Activated naive CD8-positive, alpha-beta T cell treated with anti-CD3 and anti-CD28 coated beads, Interleukin-2, amount 50 U/mL, for 24 hours (primary cell): ENCODE measurements around the gene LYZL6.

Source experiments
- ATAC-seq: fragments of 150-1000 bp; cut with Tn5 transposase; one replicate; pipeline ENCODE4 v1.10.0; 2021
- DNase-seq: peaks from one replicate; pipeline ENCODE4 v3.0.0; 2021
- H3K27ac Mint-ChIP-seq: one replicate; pipeline ENCODE4 v1.8.0; 2021; ENCODE audit warnings: mild to moderate bottlenecking, mixed read lengths
- H3K27me3 Mint-ChIP-seq: one replicate; pipeline ENCODE4 v1.8.0; 2021; ENCODE audit warnings: mixed read lengths
- H3K36me3 Mint-ChIP-seq: one replicate; pipeline ENCODE4 v1.8.0; 2021; ENCODE audit warnings: low read depth, mixed read lengths
- H3K4me1 Mint-ChIP-seq: one replicate; pipeline ENCODE4 v1.8.0; 2021; ENCODE audit warnings: mixed read lengths
- H3K4me3 Mint-ChIP-seq: one replicate; pipeline ENCODE4 v1.8.0; 2021; ENCODE audit warnings: mild to moderate bottlenecking, moderate library complexity, mixed read lengths
- H3K9me3 Mint-ChIP-seq: one replicate; pipeline ENCODE4 v1.8.0; 2021; ENCODE audit warnings: mixed read lengths

The LYZL6 gene

DNA sequence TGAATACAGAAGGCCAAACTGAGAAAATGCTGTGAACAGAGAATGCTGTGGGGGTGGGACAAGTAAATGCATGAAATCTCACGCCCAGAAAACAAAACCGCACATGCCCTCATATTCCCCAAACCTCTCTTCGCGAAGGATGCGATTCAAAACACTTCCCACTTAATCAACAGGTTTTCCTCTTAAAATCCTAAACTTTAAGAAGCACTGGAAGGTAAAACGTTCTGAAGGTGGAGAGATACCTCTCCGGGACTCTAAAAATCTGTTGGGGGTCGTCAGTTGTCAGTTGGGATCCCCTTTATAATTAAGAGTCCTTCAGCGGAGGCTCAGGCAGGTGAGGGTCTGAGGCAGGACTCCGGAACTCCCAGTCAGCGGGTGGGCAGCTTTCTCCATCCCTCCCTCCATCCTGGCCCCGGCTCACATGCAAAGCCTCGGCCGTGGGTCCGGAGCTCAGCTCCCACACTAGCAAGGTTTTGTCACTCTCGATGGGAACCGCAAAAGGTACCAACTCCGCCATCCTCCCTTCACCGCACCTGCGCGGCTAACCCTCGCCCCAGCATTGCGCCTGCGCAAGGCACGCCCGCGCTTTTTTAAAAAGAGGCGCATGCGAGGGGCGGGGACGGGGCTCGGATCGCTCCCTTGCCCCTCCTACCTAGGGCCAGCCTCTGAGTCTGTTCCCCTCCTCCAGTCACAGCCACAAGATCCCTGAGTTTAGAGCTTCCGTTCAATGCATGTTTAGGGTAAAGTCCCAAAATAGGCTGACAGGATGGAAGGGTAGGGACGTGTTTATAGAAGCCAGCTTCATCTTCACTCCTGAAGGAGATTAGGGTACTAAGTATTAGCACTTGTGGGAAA lies 13.1 kb downstream of the LYZL6 start, which contains the start of gene RDM1:
TSS of gene RDM1 (minus strand) at position 563 of the 855 bp plus-strand sequence. CDS start at position 517, 46 bp downstream.
- peak within 1 kb of the TSS; percentile 83 for H3K4me3 Mint-ChIP-seq
- H3K9me3 Mint-ChIP-seq: no peaks in the 10 kb centered on the region
- H3K36me3 Mint-ChIP-seq: peaks cover 3% of the 10 kb centered on the region
- peak; percentile 92 for DNase-seq
- H3K27me3 Mint-ChIP-seq: peaks cover 4% of the 10 kb centered on the region
- H3K4me1 Mint-ChIP-seq: peaks cover 22% of the 10 kb centered on the region
- peak within 1 kb of the TSS; percentile 95 for H3K27ac Mint-ChIP-seq
- peak; percentile 98 for ATAC-seq

DNA sequence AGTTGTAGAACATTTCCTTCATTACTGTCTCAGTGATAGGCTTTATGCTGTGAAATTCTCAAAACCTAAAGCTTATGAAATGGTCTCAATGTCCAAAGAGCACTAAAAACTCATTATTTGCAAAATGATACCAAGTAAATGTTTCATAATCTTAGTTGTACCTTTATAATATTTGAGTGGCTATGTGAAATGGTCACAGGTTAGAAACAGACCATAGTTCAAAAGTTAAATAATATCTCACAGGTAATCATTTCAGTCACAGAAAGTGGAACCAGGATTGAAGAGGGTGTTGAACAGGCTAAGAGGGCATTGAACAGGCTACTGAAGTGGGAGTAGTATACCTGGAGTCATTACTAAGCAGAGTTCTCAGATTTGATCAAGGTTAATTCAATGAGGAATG lies 15.8 kb downstream of the LYZL6 start:
- no peak overlapping the region for H3K27ac Mint-ChIP-seq
- no peak overlapping the region for H3K4me3 Mint-ChIP-seq
- peaks cover 4% of the 10 kb centered on the region for H3K27me3 Mint-ChIP-seq
- peaks cover 8% of the 10 kb centered on the region for H3K36me3 Mint-ChIP-seq
- peaks cover 27% of the 10 kb centered on the region for H3K4me1 Mint-ChIP-seq
- no peak for DNase-seq
- no peak for ATAC-seq
- no peaks in the 10 kb centered on the region for H3K9me3 Mint-ChIP-seq

DNA sequence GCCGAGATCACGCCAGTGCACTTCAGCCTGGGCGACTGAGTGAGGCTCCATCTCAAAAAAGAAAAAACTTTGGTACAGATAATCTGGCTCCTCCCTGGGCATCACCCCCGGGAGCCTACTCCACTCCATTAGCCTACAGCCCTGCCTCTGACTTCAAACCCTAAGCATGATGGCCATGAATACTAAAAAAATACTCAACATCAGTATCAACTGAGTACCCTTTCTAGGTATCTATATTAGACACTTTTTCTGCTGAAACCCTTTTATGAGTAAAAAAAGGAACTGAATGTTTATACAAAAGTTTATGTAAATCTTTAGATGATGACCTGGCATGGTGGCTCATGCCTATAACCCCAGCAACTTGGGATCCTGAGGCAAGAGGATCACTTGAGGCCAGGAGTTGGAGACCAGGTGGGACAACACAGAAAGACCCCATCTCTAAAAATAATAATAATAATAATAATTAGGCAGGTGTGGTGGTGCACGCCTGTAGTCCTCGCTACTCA lies 19.9 kb downstream of the LYZL6 start:
- no peak for DNase-seq
- ATAC-seq: no peak
- Mint-ChIP-seq H3K27me3 (no peaks in the 10 kb centered on the region), H3K9me3 (no peaks in the 10 kb centered on the region), H3K36me3 (peaks cover 5% of the 10 kb centered on the region), H3K4me1 (peaks cover 23% of the 10 kb centered on the region), H3K4me3 (no peak overlapping the region), H3K27ac (no peak overlapping the region)

DNA sequence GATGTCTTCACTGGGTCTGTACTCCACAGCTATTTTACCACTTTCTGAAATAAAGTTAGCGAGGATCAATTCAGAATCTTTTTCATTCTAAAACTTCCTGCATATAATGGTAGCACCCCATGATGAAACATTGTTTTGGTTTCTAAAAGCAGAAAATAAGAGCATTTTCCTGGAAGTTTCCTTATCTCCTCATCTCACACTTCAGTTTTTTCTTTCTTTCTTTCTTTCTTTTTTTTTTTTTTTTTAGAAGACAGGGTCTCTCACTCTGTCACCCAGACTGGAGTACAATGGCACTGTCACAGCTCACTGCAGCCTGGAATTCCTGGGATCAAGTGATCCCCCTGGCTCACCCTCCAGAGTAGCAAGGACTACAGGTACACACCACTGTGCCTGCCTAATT lies 23.3 kb downstream of the LYZL6 start:
- DNase-seq (no peak), ATAC-seq (no peak)
- Mint-ChIP-seq H3K27me3 (no peaks in the 10 kb centered on the region), H3K36me3 (peaks cover 5% of the 10 kb centered on the region), H3K4me1 (peaks cover 32% of the 10 kb centered on the region), H3K27ac (no peak overlapping the region), H3K9me3 (no peaks in the 10 kb centered on the region), H3K4me3 (no peak overlapping the region)

DNA sequence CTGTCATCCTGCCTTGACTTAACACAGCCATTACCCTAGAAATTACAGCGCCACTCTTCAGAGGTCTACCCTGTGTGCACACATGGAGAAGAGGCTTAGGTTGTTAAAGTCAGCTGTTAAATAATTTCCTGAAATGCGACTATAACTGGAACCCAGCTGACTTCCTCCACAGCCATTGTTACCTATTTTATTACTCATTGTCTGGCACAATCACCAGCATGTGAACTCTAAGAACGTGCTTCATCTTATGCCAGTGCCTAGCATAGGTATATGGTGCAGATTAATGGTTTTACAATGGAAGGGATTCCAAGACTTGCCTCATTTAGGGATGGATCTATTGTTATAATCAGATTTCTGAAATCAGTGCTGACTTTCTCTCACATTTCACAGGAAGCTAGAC lies 24.8 kb downstream of the LYZL6 start:
- Mint-ChIP-seq H3K4me1 (peaks cover 42% of the 10 kb centered on the region), H3K4me3 (no peak overlapping the region), H3K27me3 (no peaks in the 10 kb centered on the region), H3K9me3 (no peaks in the 10 kb centered on the region), H3K27ac (no peak overlapping the region), H3K36me3 (no peaks in the 10 kb centered on the region)
- DNase-seq: no peak
- no peak for ATAC-seq

DNA sequence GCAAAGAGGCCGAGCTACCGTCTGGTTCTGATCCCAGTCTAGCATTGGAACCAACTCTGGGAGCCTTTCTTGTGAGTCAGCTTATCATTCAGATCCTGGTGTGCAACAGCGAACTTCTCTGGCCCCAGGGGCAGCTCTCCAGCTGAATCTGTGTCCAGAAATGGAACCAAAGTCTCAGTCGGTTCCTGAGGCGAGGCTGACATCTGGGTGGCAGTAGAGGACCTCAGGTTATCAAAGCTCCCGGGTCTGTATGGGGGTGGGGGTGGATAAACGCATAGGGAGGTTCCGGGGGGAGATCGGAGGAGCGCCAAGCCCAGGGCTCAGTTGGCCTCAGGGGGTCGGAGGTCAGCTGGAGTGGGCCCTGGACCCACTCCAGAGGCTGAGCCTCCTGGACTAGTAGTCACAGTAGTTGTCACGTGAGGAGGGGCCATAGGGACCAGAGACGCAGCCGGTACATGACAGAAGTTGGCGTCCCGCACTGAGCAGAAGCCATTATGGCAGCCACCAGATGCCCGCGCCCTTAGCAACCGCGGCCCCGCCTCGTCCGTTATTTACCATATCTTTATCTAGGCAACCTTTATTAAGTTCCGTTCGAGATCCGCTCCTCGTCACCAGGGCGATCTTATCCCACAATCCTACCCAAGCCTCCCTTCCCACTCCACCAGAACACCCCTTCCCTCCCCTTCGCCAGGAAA lies 25.8 kb downstream of the LYZL6 start:
- no peaks in the 10 kb centered on the region for H3K9me3 Mint-ChIP-seq
- peaks cover 50% of the 10 kb centered on the region for H3K4me1 Mint-ChIP-seq
- ATAC-seq: no peak

DNA sequence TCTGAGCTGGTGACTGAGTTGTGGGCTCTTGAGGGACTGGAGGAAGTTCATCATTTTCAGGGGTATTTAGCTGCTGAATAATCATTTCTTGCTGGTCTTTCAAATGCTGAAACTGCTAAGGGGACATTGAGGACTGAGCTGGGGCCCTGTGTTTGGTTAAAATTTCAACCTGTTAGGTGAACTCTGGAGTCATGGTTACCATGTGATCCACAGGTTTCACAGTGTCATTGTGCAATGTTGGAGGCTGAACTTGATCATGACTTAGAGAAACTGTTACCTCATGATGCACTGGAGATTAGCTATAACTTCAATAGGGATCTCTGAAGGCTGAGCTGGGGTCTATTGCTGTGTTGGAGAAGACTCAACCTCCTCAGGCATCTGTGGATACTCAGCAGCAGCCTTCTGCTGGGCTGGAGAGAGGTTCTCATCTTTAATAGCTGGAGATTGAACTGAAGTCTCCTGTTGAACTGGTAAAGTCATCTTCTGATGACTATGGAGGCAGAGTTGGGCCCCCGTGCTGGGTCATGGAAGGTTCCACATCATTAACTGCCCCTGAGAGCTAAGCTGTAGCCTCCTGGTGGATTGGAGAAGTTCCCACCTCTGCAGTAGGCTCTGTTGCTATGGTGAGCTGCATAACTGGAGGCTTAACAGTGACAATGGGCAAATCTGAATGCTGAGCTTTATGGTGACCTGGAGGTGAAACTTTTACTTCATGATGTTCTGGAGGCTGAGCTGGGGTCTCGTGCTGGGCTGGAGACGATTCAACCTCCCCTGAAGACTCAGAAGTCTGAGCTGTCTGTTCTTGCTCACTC lies 28.2 kb downstream of the LYZL6 start:
- H3K36me3 Mint-ChIP-seq: peaks cover 1% of the 10 kb centered on the region
- no peak for ATAC-seq

More for the DNA sequence above, 25.8 kb downstream of the LYZL6 start:
- Mint-ChIP-seq H3K4me3 (no peak overlapping the region), H3K27ac (no peak overlapping the region), H3K36me3 (no peaks in the 10 kb centered on the region), H3K27me3 (no peaks in the 10 kb centered on the region)
- no peak for DNase-seq

DNA sequence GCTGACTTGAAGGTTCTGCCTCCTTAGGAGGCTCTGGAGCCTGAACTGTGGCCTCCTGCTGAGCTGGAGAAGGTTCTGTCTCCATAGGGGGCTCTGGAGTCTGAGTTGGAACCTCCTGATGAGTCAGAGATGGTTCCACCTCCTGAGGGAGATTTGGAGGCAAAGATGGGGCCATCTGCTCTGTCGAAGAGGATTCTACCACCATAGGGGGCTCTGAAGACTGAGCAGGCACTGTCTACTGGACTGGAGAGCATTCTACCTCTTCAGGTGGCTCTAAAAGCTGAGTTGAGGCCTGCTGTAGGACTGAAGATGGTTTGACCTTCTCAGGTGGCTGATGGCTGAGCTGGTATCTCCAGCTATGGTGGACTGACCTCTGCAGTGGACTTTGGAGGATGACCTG lies 29.2 kb downstream of the LYZL6 start:
- no peak for DNase-seq
- no peak overlapping the region for H3K4me3 Mint-ChIP-seq
- no peak overlapping the region for H3K27ac Mint-ChIP-seq

More for the DNA sequence above, 28.2 kb downstream of the LYZL6 start:
- DNase-seq: no peak
- peaks cover 53% of the 10 kb centered on the region for H3K4me1 Mint-ChIP-seq
- H3K27ac Mint-ChIP-seq: no peak overlapping the region
- H3K27me3 Mint-ChIP-seq: no peaks in the 10 kb centered on the region
- no peak overlapping the region for H3K4me3 Mint-ChIP-seq
- H3K9me3 Mint-ChIP-seq: no peaks in the 10 kb centered on the region

DNA sequence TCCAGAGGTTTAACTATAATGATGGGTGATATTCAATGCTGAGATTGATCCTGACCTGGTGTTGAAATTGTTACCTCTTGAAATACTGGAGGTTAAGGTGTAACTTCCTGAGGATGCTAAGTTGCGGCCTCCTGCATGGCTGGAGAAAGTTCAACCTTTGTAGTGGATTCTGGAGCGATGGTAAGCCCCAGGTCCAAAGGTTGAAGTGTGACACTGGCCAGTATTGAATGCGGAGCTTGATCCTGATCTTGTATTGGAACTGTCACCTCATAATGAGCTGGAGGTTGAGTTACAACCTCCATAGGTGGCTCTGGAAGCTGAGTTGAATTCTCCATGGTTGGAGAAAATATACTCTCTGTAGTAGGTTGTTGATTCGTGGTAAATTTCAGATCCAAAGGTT lies 29.9 kb downstream of the LYZL6 start:
- H3K9me3 Mint-ChIP-seq: no peaks in the 10 kb centered on the region
- ATAC-seq (no peak), DNase-seq (no peak)
- peaks cover 46% of the 10 kb centered on the region for H3K4me1 Mint-ChIP-seq
- H3K4me3 Mint-ChIP-seq: no peak overlapping the region
- peaks cover 1% of the 10 kb centered on the region for H3K36me3 Mint-ChIP-seq
- H3K27me3 Mint-ChIP-seq: no peaks in the 10 kb centered on the region
- H3K27ac Mint-ChIP-seq: peak overlapping the region; percentile 38

More for the DNA sequence above, 29.2 kb downstream of the LYZL6 start:
- H3K4me1 Mint-ChIP-seq: peaks cover 44% of the 10 kb centered on the region
- ATAC-seq: no peak
- peaks cover 1% of the 10 kb centered on the region for H3K36me3 Mint-ChIP-seq
- no peaks in the 10 kb centered on the region for H3K27me3 Mint-ChIP-seq
- no peaks in the 10 kb centered on the region for H3K9me3 Mint-ChIP-seq

DNA sequence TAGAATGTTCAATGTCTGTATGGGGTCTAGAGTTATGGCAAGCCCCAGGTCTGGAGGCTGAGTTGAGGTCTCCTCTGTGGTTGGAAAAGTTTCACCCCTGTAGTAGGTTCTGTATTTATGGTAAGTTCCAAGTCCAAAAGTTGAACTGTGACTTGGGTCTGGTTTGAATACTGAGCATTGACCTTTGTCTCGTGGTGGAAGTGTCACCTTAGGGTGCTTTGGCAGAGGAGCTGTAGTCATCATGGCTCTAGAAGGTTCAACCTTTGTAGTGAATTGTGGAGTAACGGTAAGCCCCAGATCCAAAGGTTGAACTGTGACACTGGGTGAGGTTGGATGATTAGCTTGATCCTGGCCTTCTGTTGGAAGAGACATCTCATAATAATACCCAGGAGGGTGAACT lies 30.6 kb downstream of the LYZL6 start:
- ATAC-seq: peak; percentile 89
- peaks cover 43% of the 10 kb centered on the region for H3K4me1 Mint-ChIP-seq

DNA sequence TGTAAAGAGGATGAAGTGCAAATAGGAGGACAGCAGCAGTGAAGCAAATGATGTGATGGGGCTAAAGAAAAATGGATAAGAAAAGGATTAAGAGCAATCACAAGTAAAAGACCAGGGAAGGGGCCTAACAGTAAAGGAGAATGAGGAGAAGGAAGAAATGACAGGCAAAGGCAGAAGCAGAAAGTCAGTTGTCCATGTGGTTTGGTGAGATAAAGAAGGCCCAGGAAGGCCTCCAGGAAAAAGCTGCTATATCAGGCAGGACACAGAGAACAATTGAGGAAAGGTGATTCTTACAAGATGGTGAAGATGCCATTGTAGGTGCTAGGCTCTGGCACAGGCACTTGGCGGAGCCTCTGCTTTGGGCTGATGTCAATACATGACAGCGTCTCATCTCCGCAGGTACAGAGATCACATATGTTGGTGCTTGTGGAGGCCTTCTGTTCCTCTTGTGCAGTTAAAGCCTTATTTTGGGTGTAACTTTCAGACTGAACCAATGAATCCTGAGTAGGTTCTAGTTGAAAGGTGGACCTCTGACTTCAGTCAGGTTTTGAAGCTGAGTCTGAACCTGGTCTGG lies 31.1 kb downstream of the LYZL6 start:
- peaks cover 1% of the 10 kb centered on the region for H3K36me3 Mint-ChIP-seq
- DNase-seq: no peak
- H3K4me1 Mint-ChIP-seq: peaks cover 43% of the 10 kb centered on the region
- H3K27ac Mint-ChIP-seq: peak overlapping the region; percentile 38
- H3K4me3 Mint-ChIP-seq: no peak overlapping the region
- H3K27me3 Mint-ChIP-seq: no peaks in the 10 kb centered on the region
- ATAC-seq: no peak
- no peaks in the 10 kb centered on the region for H3K9me3 Mint-ChIP-seq

More for the DNA sequence above, 30.6 kb downstream of the LYZL6 start:
- Mint-ChIP-seq H3K27ac (peak overlapping the region; percentile 38), H3K9me3 (no peaks in the 10 kb centered on the region), H3K4me3 (no peak overlapping the region), H3K36me3 (peaks cover 1% of the 10 kb centered on the region), H3K27me3 (no peaks in the 10 kb centered on the region)
- DNase-seq: no peak

DNA sequence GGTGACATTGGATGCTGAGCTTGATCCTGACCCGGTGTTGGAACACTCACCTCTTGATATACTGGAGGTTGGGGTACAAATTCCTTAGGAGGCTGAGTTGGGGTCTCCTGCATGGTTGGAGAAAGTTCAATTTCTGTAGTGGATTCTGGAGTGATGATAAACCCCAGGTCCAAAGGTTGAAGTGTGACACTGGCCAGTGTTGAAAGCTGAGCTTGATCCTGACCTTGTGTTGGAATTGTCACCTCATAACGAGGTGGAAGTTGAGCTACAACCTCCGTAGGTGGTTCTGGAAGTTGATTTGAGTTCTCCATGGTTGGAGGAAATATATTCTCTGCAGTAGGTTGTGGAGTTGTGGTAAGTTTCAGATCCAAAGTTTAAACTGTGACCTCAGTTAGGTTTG lies 34.1 kb downstream of the LYZL6 start:
- Mint-ChIP-seq H3K4me3 (no peak overlapping the region), H3K36me3 (peaks cover 1% of the 10 kb centered on the region), H3K4me1 (peaks cover 31% of the 10 kb centered on the region), H3K9me3 (no peaks in the 10 kb centered on the region), H3K27ac (no peak overlapping the region), H3K27me3 (no peaks in the 10 kb centered on the region)
- DNase-seq (no peak), ATAC-seq (no peak)

DNA sequence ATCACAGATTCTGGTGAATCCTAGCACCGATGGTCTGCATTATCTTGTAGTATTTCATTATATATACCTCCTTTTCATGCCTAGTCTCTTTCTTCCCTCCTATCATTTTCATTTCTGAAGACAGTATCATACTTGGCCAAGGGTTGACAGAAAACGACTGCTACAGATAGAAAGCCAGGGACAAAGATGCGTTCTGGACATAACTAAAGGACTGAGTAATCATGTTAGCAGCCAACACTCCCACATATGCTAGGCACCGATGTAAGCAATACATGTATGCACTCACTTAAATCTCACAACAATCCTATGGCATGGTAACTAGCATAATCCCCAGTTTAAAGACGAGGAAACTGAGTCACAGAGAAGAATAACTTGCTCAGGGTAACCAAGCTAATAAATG lies 35.8 kb downstream of the LYZL6 start:
- Mint-ChIP-seq H3K36me3 (peaks cover 1% of the 10 kb centered on the region), H3K4me1 (peaks cover 21% of the 10 kb centered on the region), H3K9me3 (no peaks in the 10 kb centered on the region), H3K27ac (no peak overlapping the region), H3K27me3 (no peaks in the 10 kb centered on the region), H3K4me3 (no peak overlapping the region)
- DNase-seq (no peak), ATAC-seq (no peak)
